LNCaP clone FGC (cell line): Measurements from ENCODE around the gene MRPS33.

ENCODE experiments used
- DNase-seq: peaks from one replicate; pipeline ENCODE4 v3.0.0-alpha.2; 2011; ENCODE audit warnings: low read depth
- H3K4me3 ChIP-seq: 2 replicates; pipeline ENCODE4 v1.5.1; 2011; ENCODE audit warnings: mild to moderate bottlenecking, low read depth, low read length, control low read depth
- TF ChIP-seq, protein P1 (sequence below): IDR thresholded peaks from 2 replicates; pipeline ENCODE4 v1.5.1; 2012; ENCODE audit warnings: mild to moderate bottlenecking; ENCODE audit not compliant: control insufficient read depth, insufficient read depth; ENCODE audit errors: extremely low read depth

Gene MRPS33

DNA sequence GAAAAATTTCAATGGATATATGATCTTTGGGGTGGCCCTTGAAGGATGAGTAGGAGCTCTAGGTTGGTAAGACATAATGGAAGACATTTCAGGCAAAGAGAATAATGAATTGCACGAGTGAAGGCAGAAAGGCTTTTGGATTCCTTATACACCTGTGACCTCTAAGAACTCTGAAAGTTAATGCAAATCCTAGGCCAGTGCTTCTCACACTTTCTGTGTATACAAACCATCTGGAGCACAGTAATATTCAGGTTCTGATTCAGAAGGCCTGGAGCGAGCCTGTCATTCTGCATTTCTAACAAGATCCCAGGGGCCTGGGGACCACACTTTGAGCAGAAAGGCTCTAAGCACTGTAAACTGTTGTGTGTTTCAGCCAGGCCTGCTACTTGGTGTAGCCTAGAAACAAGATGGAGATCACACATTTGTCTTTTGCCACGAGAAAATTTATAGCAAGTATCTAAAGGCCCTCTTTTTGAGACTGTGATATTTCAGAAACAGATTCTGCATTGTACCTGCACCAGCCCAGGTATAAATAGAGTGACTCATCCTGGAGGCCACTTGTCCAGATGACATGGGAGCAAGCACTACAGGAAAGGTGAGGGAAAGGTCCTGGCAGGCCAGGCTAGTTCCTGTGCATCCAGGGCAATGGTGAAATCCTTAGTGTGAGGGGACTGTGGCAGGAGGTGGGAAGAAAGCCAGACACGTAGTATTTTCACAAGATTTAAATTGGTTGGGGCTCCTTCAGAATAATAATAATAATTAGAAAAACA, 24.4 kb downstream of the MRPS33 start:
- H3K4me3 ChIP-seq, result no peak overlapping the region
- TF ChIP-seq, protein P1, sequence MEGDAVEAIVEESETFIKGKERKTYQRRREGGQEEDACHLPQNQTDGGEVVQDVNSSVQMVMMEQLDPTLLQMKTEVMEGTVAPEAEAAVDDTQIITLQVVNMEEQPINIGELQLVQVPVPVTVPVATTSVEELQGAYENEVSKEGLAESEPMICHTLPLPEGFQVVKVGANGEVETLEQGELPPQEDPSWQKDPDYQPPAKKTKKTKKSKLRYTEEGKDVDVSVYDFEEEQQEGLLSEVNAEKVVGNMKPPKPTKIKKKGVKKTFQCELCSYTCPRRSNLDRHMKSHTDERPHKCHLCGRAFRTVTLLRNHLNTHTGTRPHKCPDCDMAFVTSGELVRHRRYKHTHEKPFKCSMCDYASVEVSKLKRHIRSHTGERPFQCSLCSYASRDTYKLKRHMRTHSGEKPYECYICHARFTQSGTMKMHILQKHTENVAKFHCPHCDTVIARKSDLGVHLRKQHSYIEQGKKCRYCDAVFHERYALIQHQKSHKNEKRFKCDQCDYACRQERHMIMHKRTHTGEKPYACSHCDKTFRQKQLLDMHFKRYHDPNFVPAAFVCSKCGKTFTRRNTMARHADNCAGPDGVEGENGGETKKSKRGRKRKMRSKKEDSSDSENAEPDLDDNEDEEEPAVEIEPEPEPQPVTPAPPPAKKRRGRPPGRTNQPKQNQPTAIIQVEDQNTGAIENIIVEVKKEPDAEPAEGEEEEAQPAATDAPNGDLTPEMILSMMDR, result no peak
- no peak for DNase-seq

DNA sequence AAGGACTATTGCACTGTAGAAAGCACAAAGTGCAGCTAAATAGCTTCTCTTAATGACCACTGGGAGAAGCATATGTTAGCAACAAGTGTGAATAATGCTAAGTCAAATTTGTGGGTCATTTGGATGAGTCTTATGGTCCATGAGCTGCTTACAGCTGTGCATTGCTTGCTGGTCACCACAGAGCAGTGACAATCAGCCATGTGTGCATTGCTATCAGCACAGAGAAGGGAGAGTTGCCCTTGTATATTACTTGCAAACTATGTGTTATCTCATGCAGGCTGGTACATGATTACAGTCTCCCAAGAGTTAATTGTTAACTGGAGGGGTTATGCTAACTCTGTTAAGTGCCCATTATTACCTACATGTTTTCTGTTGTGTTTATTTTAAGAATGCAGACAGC, 25.7 kb downstream of the MRPS33 start:
- no peak for DNase-seq
- TF ChIP-seq, protein P1, result no peak

DNA sequence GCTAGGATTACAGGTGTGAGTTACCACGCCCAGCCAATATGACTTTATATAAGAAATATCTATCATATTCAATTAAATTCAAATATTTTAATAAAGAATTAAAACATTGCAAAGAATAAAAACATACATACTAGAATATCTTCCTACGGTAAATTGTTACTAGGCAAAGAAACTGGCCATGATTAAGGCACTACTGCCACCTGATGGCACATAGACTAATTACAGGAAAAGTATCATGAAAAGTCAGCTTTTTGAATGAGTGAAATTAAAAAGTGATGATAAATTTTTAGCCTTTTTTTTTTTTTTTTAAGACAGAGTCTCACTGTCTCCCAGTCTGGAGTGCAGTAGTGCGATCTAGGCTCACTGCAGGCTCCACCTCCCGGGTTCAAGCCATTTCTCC, 30.9 kb downstream of the MRPS33 start:
- TF ChIP-seq, protein P1, result peak; percentile 60
- H3K4me3 ChIP-seq, result no peak overlapping the region
- no peak for DNase-seq

More for the DNA sequence above, 25.7 kb downstream of the MRPS33 start:
- no peak overlapping the region for H3K4me3 ChIP-seq

DNA sequence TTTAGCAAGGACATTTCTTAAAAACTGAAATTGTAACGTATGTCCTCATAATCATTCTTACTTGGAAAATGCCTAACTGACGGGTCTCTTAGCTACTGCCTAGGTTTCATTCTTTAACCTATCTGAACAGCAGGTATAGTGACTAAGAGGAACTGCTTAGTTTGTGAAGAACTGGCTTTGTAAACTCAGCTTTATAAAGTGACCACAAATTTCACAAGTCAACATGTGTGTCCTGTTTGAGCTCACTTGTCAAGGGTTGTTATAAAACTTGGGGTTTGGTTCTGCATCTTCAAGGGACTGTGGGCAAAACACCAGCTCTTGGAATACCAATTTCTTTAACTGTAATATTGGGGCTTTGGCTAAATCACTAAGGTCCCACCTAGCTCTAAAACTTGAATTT, 32.2 kb downstream of the MRPS33 start:
- no peak for DNase-seq
- TF ChIP-seq, protein P1, result no peak
- no peak overlapping the region for H3K4me3 ChIP-seq

DNA sequence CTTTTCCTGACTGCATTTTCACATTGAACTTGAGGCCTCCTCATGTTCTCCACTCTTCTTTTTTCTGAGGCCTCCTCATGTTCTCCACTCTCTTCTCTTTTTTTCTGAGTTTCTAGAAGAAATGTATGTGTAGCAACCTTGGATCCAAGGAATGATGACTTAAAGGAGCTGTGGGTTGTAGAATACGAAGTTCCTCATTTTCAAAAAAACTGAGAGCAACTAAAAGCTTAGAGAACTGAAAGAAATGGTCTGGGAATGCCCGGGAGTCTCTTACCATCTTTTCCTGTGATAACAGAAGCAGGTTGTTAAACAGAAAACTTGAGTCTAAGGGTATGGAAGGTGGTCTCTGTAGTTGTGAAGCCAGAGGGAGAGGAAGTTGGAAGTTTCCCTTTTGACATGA, 32.8 kb downstream of the MRPS33 start:
- TF ChIP-seq, protein P1, result no peak
- DNase-seq, result no peak
- H3K4me3 ChIP-seq, result no peak overlapping the region

DNA sequence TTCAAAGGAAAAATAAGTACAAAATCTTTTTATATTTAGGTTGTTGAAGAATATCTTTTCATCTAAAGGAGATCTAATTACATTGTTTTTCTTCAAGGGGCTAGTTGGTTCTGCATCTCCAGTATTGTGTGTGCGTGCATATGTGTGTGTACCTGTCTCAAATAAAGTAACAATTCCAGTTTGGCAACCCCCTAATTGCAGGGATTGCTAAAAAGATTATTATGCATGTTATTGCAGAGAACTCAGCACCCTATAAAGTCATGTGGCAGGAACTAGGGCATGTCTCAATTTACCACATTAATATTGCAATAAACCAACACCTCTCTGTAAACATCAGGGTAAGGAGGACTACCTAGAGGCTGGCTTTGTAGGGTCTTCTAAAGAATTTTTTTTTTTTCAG, 37.0 kb downstream of the MRPS33 start:
- TF ChIP-seq, protein P1, result no peak

More for the DNA sequence above, 37.0 kb downstream of the MRPS33 start:
- no peak for DNase-seq
- H3K4me3 ChIP-seq, result no peak overlapping the region
